DOHH2 (cell line): ENCODE measurements around the gene TRPM8.

Experiments
- EZH2phosphoT487 ChIP-seq: fragments of 200-600 bp; sonication (generic); IDR thresholded peaks from 2 replicates; pipeline ENCODE4 v1.6.1; 2017; ENCODE audit warnings: borderline replicate concordance, mild to moderate bottlenecking, antibody characterized with exemption, low read length, moderate library complexity, mixed read lengths
- TF ChIP-seq, protein P1 (sequence below): fragments of 200-600 bp; sonication (generic); IDR thresholded peaks from one replicate; pipeline ENCODE4 v1.5.1; 2014; ENCODE audit warnings: antibody characterized with exemption, mild to moderate bottlenecking, low read depth, low read length; ENCODE audit not compliant: poor library complexity, severe bottlenecking

DNA sequence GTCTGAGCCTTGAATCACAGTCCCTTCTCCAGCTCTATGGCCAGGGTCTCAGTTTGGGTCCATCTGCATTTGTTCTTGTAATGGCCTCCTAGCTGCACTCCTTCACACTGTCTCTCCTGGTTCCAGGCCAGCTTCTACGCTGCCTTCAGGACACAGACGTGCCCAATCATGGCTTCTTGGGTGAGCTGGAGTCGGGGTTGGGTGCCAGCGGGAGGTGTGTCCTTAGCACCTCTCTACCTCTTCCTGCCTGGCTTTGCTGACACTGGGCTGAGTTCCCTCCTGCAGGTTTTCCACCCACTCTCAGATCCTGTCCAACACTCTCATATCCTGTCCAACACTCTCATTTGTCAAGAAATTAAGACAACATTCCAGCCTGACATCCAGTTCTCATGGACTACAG lies 9.6 kb downstream of the TRPM8 start:
- TF ChIP-seq, protein P1, sequence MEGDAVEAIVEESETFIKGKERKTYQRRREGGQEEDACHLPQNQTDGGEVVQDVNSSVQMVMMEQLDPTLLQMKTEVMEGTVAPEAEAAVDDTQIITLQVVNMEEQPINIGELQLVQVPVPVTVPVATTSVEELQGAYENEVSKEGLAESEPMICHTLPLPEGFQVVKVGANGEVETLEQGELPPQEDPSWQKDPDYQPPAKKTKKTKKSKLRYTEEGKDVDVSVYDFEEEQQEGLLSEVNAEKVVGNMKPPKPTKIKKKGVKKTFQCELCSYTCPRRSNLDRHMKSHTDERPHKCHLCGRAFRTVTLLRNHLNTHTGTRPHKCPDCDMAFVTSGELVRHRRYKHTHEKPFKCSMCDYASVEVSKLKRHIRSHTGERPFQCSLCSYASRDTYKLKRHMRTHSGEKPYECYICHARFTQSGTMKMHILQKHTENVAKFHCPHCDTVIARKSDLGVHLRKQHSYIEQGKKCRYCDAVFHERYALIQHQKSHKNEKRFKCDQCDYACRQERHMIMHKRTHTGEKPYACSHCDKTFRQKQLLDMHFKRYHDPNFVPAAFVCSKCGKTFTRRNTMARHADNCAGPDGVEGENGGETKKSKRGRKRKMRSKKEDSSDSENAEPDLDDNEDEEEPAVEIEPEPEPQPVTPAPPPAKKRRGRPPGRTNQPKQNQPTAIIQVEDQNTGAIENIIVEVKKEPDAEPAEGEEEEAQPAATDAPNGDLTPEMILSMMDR: no peak
- TF ChIP-seq EZH2phosphoT487: no peak
